Measurements from ENCODE around the gene SVEP1. TPM values are rescaled to one million over a fixed set of nuclear protein-coding genes. Genes with fewer than 3 reads are reported as not detected.

The SVEP1 gene
- total and polyA plus RNA-seq, 10 donors, result 0.98 to 44.9 (median 25.8) TPM

- WGBS, 5 donors, result 16 to 46% (median 36%) methylated on average over 1 of the region's 1 CpG
- TF ChIP-seq POLR2A (IDR thresholded peaks at IDR 0.05), result no peak
- TF ChIP-seq POLR2AphosphoS5 (IDR thresholded peaks at IDR 0.05), result no peak
- TF ChIP-seq, protein P1, sequence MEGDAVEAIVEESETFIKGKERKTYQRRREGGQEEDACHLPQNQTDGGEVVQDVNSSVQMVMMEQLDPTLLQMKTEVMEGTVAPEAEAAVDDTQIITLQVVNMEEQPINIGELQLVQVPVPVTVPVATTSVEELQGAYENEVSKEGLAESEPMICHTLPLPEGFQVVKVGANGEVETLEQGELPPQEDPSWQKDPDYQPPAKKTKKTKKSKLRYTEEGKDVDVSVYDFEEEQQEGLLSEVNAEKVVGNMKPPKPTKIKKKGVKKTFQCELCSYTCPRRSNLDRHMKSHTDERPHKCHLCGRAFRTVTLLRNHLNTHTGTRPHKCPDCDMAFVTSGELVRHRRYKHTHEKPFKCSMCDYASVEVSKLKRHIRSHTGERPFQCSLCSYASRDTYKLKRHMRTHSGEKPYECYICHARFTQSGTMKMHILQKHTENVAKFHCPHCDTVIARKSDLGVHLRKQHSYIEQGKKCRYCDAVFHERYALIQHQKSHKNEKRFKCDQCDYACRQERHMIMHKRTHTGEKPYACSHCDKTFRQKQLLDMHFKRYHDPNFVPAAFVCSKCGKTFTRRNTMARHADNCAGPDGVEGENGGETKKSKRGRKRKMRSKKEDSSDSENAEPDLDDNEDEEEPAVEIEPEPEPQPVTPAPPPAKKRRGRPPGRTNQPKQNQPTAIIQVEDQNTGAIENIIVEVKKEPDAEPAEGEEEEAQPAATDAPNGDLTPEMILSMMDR (IDR thresholded peaks at IDR 0.05 in 8 of 11, conservative IDR thresholded peaks at IDR 0.05 in 3 of 11), result no peak
- H3K27ac ChIP-seq, result no peak overlapping the region
- H3K9me3 ChIP-seq, result peaks cover 0 to 38% (median 21%) of the 10 kb centered on the region in 8 donors
- intact Hi-C loops (cut with DNase I; ENCODE audit: low total_unique reads), result no loop called here
- no peaks in the 10 kb centered on the region for H3K36me3 ChIP-seq
- H3K4me1 ChIP-seq, result no peaks in the 10 kb centered on the region
- no peak overlapping the region for H3K4me3 ChIP-seq
- no peaks in the 10 kb centered on the region for H3K27me3 ChIP-seq (replicated peaks in 1 of 7)
- DNase-seq, result no peak
These were observed 12.0 kb upstream of the SVEP1 start for GRCh38 chr9:110591526-110591925.

DNA sequence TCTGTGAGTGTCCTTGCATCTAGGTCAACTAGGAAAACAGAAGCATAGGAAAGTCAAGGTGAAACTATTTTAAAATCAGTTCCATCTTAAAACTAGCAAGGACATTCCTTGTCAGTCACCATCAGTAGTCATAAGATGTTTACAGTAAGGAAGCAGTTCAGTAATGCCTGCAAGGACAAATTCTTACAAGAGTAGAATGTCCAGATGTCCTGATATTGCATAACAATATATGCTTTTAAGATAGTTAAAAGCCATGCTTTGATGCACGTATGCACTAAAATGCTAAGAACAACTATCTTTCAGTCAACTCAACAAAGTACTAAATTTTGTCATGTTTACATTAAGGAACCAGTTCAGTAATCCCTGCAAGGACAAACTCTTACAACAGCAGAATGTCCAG lies 11.3 kb upstream of the SVEP1 start:
- TF ChIP-seq, protein P1 (IDR thresholded peaks at IDR 0.05 in 8 of 11, conservative IDR thresholded peaks at IDR 0.05 in 3 of 11), result no peak
- TF ChIP-seq POLR2A (IDR thresholded peaks at IDR 0.05) (no peak), POLR2AphosphoS5 (IDR thresholded peaks at IDR 0.05) (no peak)
- H3K4me3 ChIP-seq, result no peak overlapping the region
- H3K27ac ChIP-seq, result no peak overlapping the region
- no peaks in the 10 kb centered on the region for H3K4me1 ChIP-seq
- peaks cover 0 to 38% (median 21%) of the 10 kb centered on the region in 8 donors for H3K9me3 ChIP-seq
- no peaks in the 10 kb centered on the region for H3K36me3 ChIP-seq
- H3K27me3 ChIP-seq (replicated peaks in 1 of 7), result no peaks in the 10 kb centered on the region
- DNase-seq, result no peak
- 75 to 86% (median 84%) methylated on average over 1 of the region's 1 CpG for WGBS, 5 donors
- intact Hi-C loops (cut with DNase I; ENCODE audit: low total_unique reads), result no loop called here

DNA sequence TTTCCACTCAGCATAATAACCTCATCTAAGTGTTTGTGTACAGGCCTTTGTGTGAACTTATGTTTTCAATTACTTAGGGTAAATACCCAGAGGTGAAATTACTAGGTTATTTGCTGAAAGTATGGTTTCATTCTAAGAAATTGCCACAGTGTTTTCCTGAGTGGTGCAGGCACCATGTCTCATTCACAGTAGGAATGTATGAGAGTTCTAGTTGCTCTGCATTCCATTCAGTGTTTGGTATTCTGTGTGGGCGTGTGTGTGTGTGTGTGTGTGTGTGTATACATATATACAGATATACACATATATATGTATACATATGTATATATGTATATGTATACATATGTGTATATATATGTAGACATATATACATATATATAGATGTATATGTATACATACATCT lies 8.8 kb upstream of the SVEP1 start:
- H3K36me3 ChIP-seq, result no peaks in the 10 kb centered on the region
- WGBS, 5 donors, result 40 to 89% (median 77%) methylated on average over 1 of the region's 1 CpG
- peaks cover 0 to 40% (median 21%) of the 10 kb centered on the region in 8 donors for H3K9me3 ChIP-seq
- intact Hi-C loops (cut with DNase I; ENCODE audit: low total_unique reads), result no loop called here
- TF ChIP-seq POLR2AphosphoS5 (IDR thresholded peaks at IDR 0.05), result no peak
- H3K27ac ChIP-seq, result no peak overlapping the region
- no peak for DNase-seq
- H3K4me1 ChIP-seq, result no peaks in the 10 kb centered on the region
- H3K27me3 ChIP-seq (replicated peaks in 1 of 7), result no peaks in the 10 kb centered on the region
- H3K4me3 ChIP-seq, result no peak overlapping the region

DNA sequence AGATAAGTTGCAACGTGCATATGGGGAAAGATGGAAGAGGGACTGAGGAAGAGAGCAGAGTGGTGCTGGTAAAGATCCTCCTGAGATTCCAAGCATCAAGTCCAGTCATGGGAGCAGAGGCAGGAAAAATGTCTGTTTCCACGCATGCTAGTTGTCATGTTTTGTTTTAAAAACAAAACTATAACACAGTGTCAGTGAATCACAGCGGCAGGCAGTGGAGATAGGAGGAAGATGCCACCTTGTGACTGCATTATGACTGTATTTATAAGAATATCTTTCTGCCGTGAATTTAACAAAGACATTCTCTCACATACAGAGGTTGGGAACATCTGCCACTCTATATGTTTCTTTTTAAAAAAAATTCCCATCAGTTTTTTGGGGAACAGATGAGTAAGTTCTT lies 3.7 kb upstream of the SVEP1 start:
- TF ChIP-seq, protein P1 (IDR thresholded peaks at IDR 0.05 in 8 of 11, conservative IDR thresholded peaks at IDR 0.05 in 3 of 11), result no peak
- no peak for TF ChIP-seq POLR2A (IDR thresholded peaks at IDR 0.05)
- no peak for TF ChIP-seq POLR2AphosphoS5 (IDR thresholded peaks at IDR 0.05)
- H3K9me3 ChIP-seq, result peaks cover 0 to 20% (median 3%) of the 10 kb centered on the region in 8 donors
- DNase-seq, result no peak
- H3K4me1 ChIP-seq, result peaks cover 0 to 18% (median 5%) of the 10 kb centered on the region in 6 donors
- no peak overlapping the region for H3K4me3 ChIP-seq
- H3K36me3 ChIP-seq, result no peaks in the 10 kb centered on the region
- intact Hi-C loops (cut with DNase I; ENCODE audit: low total_unique reads), result no loop called here
- 48 to 69% (median 58%) methylated on average over 4 of the region's 4 CpGs for WGBS, 5 donors
- H3K27me3 ChIP-seq (replicated peaks in 1 of 7), result peaks cover 0 to 37% (median 27%) of the 10 kb centered on the region in 7 donors
- H3K27ac ChIP-seq, result no peak overlapping the region

DNA sequence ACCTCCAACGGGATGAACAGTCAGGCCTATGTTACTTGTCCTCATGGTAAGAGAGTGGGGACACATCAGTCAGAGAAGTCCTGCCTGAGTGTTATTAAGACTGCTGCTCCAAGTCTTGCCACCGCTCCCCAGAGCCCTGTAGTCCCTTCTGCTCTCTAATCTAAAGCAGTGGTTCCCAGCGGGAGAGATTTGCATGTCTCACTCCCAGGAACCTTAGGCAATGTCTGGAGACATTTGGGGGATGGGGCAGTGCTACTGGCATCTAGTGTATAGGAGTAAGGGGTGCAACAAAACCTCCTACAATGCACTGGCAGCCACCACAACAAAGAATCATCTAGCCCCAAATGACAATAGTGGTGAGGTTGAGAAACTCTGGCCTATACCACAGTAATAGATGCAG lies 2.6 kb upstream of the SVEP1 start:
- TF ChIP-seq POLR2AphosphoS5 (IDR thresholded peaks at IDR 0.05) (no peak), POLR2A (IDR thresholded peaks at IDR 0.05) (no peak)
- TF ChIP-seq, protein P1 (IDR thresholded peaks at IDR 0.05 in 8 of 11, conservative IDR thresholded peaks at IDR 0.05 in 3 of 11), result no peak
- no peak overlapping the region for H3K4me3 ChIP-seq
- H3K27ac ChIP-seq, result no peak overlapping the region
- 65 to 78% (median 74%) methylated on average over 3 of the region's 3 CpGs for WGBS, 5 donors
- H3K4me1 ChIP-seq, result peaks cover 0 to 18% (median 5%) of the 10 kb centered on the region in 6 donors
- H3K36me3 ChIP-seq, result no peaks in the 10 kb centered on the region
- peaks cover 0 to 48% (median 34%) of the 10 kb centered on the region in 7 donors for H3K27me3 ChIP-seq (replicated peaks in 1 of 7)
- no peak for DNase-seq
- intact Hi-C loops (cut with DNase I; ENCODE audit: low total_unique reads), result no loop called here
- peaks cover 0 to 11% (median 1%) of the 10 kb centered on the region in 8 donors for H3K9me3 ChIP-seq
